Cardiac atrium fibroblast (primary cell): ENCODE data around the gene TMEM179B. TPM values are rescaled to one million over a fixed set of nuclear protein-coding genes. Genes with fewer than 3 reads are reported as not detected.

Experiments
- total RNA-seq: library from RNA; depleted of rRNA; stranded (reverse); fragments of >200 nt; gene quantifications from 2 replicates; pipeline ENCODE4 v1.2.3, GENCODE V29; 2015

TMEM179B gene
- total RNA-seq = 77.8 and 83.1 TPM in 2 replicates

GRCh38 chr11:62787005-62787759, at the start of gene TMEM179B:
TMEM179B (plus strand) TSS chr11:62787402; CDS start chr11:62787432, 30 bp downstream.

GRCh38 chr11:62753736-62754603, 33.2 kb upstream of the TMEM179B start, which contains the start of gene ZBTB3:
ZBTB3 (minus strand) TSS chr11:62754160; CDS start chr11:62753664, 496 bp downstream.

GRCh38 chr11:62771144-62772021, 15.8 kb upstream of the TMEM179B start, which contains the start of gene TAF6L:
TAF6L (plus strand) TSS chr11:62771396; CDS start chr11:62775784, 4,388 bp downstream.

GRCh38 chr11:62791501-62792201, 4.4 kb downstream of the TMEM179B start, which contains the start of gene TMEM223:
TMEM223 (minus strand) TSS chr11:62792006; CDS start chr11:62791994, 12 bp downstream.

GRCh38 chr11:62805076-62805892, 18.1 kb downstream of the TMEM179B start, which contains the start of gene NXF1:
NXF1 (minus strand) TSS chr11:62805440; CDS start chr11:62805356, 84 bp downstream.

GRCh38 chr11:62831520-62832335, 44.5 kb downstream of the TMEM179B start, which contains the start of gene STX5:
STX5 (minus strand) TSS chr11:62832051; CDS start chr11:62831243, 808 bp downstream.

GRCh38 chr11:62832336-62833234, 45.4 kb downstream of the TMEM179B start, which contains the start of gene TEX54:
TEX54 (minus strand) TSS chr11:62832841.

GRCh38 chr11:62839050-62839945, 52.1 kb downstream of the TMEM179B start, which contains the start of gene WDR74:
WDR74 (minus strand) TSS chr11:62839590; CDS start chr11:62839570, 20 bp downstream.

Other genes with a start within 250 kb of the TMEM179B start
- 394 and 434 TPM in 2 replicates for gene AHNAK, start 240.6 kb upstream of the TMEM179B start, total RNA-seq
- 2,078 and 2,099 TPM in 2 replicates for gene EEF1G, start 213.5 kb upstream of the TMEM179B start, total RNA-seq
- 6.9 and 12.0 TPM in 2 replicates for gene TUT1, start 195.9 kb upstream of the TMEM179B start, total RNA-seq
- 72.6 and 86.1 TPM in 2 replicates for gene MTA2, start 185.5 kb upstream of the TMEM179B start, total RNA-seq
- 25.8 and 43.1 TPM in 2 replicates for gene EML3, start 174.6 kb upstream of the TMEM179B start, total RNA-seq
- gene ROM1, start 174.1 kb upstream of the TMEM179B start, total RNA-seq = 9.2 and 24.7 TPM in 2 replicates
- 24.9 and 44.4 TPM in 2 replicates for gene B3GAT3, start 165.4 kb upstream of the TMEM179B start, total RNA-seq
- 314 and 339 TPM in 2 replicates for gene GANAB, start 140.8 kb upstream of the TMEM179B start, total RNA-seq
- 27.1 and 27.7 TPM in 2 replicates for gene INTS5, start 134.1 kb upstream of the TMEM179B start, total RNA-seq
- 57.8 and 68.1 TPM in 2 replicates for gene C11orf98, start 122.2 kb upstream of the TMEM179B start, total RNA-seq
- gene CSKMT, start 122.1 kb upstream of the TMEM179B start, total RNA-seq = 1.4 and 7.5 TPM in 2 replicates
- gene UQCC3, start 115.7 kb upstream of the TMEM179B start, total RNA-seq = 6.0 and 8.3 TPM in 2 replicates
- 1.1 and 5.2 TPM in 2 replicates for gene LBHD1, start 115.1 kb upstream of the TMEM179B start, total RNA-seq
- 71.9 and 88.5 TPM in 2 replicates for gene UBXN1, start 108.3 kb upstream of the TMEM179B start, total RNA-seq
- 0.72 and 1.5 TPM in 2 replicates for gene LRRN4CL, start 97.9 kb upstream of the TMEM179B start, total RNA-seq
- 29.8 and 44.4 TPM in 2 replicates for gene BSCL2, start 80.0 kb upstream of the TMEM179B start, total RNA-seq
- gene GNG3, start 79.7 kb upstream of the TMEM179B start, total RNA-seq = not detected in 2 replicates
- gene HNRNPUL2, start 59.9 kb upstream of the TMEM179B start, total RNA-seq = 4.9 and 20.2 TPM in 2 replicates
- 15.7 and 16.1 TPM in 2 replicates for gene TTC9C, start 58.9 kb upstream of the TMEM179B start, total RNA-seq
- gene ZBTB3, start 33.2 kb upstream of the TMEM179B start, total RNA-seq = 6.5 and 7.6 TPM in 2 replicates
- gene POLR2G, start 25.8 kb upstream of the TMEM179B start, total RNA-seq = 61.4 and 68.5 TPM in 2 replicates
- gene TAF6L, start 16.0 kb upstream of the TMEM179B start, total RNA-seq = 10.7 and 11.7 TPM in 2 replicates
- 18.6 and 31.2 TPM in 2 replicates for gene TMEM223, start 4.6 kb downstream of the TMEM179B start, total RNA-seq
- gene NXF1, start 18.0 kb downstream of the TMEM179B start, total RNA-seq = 19.3 and 20.2 TPM in 2 replicates
- 57.0 and 62.5 TPM in 2 replicates for gene STX5, start 44.6 kb downstream of the TMEM179B start, total RNA-seq
- not detected in 2 replicates for gene TEX54, start 45.4 kb downstream of the TMEM179B start, total RNA-seq
- gene WDR74, start 52.2 kb downstream of the TMEM179B start, total RNA-seq = 20.4 and 50.1 TPM in 2 replicates
- gene SLC3A2, start 93.5 kb downstream of the TMEM179B start, total RNA-seq = 153 and 162 TPM in 2 replicates
- gene CHRM1, start 134.0 kb downstream of the TMEM179B start, total RNA-seq = not detected in 2 replicates
- gene SLC22A6, start 197.6 kb downstream of the TMEM179B start, total RNA-seq = not detected in 2 replicates
- gene SLC22A8, start 228.4 kb downstream of the TMEM179B start, total RNA-seq = not detected in 2 replicates